Globus pallidus (tissue), 1 donor: Measurements from ENCODE around the gene ERVFRD-1.

ENCODE experiments used
- DNase-seq: peaks from one replicate; pipeline ENCODE4 v3.0.0-alpha.2; 2015; ENCODE audit warnings: low spot score

Gene ERVFRD-1

GRCh38 chr6:11110921-11111768 is at the start of gene ERVFRD-1:
TSS of gene ERVFRD-1 (minus strand) at chr6:11111725. CDS start at chr6:11105310, 6,415 bp downstream.
- DNase-seq: no peak

- no peak for DNase-seq
These were observed 48.7 kb upstream of the ERVFRD-1 start for GRCh38 chr6:11160199-11160598.

- no peak for DNase-seq
These were observed 44.1 kb upstream of the ERVFRD-1 start for GRCh38 chr6:11155589-11155988.

GRCh38 chr6:11153447-11153846 is 41.9 kb upstream of the ERVFRD-1 start:
- DNase-seq: no peak

GRCh38 chr6:11152581-11152980 is 41.1 kb upstream of the ERVFRD-1 start:
- DNase-seq: no peak

- no peak for DNase-seq
These were observed 40.0 kb upstream of the ERVFRD-1 start for GRCh38 chr6:11151488-11151887.

- no peak for DNase-seq
These were observed 38.0 kb upstream of the ERVFRD-1 start for GRCh38 chr6:11149551-11149950.

- DNase-seq: no peak
These were observed 34.7 kb upstream of the ERVFRD-1 start for GRCh38 chr6:11146117-11146826.

- DNase-seq: peak; percentile 81
These were observed 32.9 kb upstream of the ERVFRD-1 start for GRCh38 chr6:11144393-11144851.

GRCh38 chr6:11143394-11144371 is 32.2 kb upstream of the ERVFRD-1 start:
- no peak for DNase-seq

- no peak for DNase-seq
These were observed 30.9 kb upstream of the ERVFRD-1 start for GRCh38 chr6:11142296-11143027.

GRCh38 chr6:11141295-11141694 is 29.8 kb upstream of the ERVFRD-1 start:
- DNase-seq: no peak

GRCh38 chr6:11140056-11140455 is 28.5 kb upstream of the ERVFRD-1 start:
- DNase-seq: no peak

- DNase-seq: no peak
These were observed 27.8 kb upstream of the ERVFRD-1 start for GRCh38 chr6:11139051-11139960.

- DNase-seq: no peak
These were observed 25.3 kb upstream of the ERVFRD-1 start for GRCh38 chr6:11136809-11137208.

- DNase-seq: no peak
These were observed 21.8 kb upstream of the ERVFRD-1 start for GRCh38 chr6:11133281-11133680.

GRCh38 chr6:11132194-11132888 is 20.8 kb upstream of the ERVFRD-1 start:
- no peak for DNase-seq

GRCh38 chr6:11130605-11131004 is 19.1 kb upstream of the ERVFRD-1 start:
- DNase-seq: no peak

- DNase-seq: no peak
These were observed 18.5 kb upstream of the ERVFRD-1 start for GRCh38 chr6:11129908-11130565.
